Esophagus muscularis mucosa (tissue), 4 donors: Measurements from ENCODE around the gene EFR3B. TPM values are rescaled to one million over a fixed set of nuclear protein-coding genes. Genes with fewer than 3 reads are reported as not detected.
"Not testable (repeated sequence)": the region's sequence is repeated elsewhere in the genome, so short reads cannot be mapped to it uniquely, and the experiment has no call there.

Experiments used
- DNase-seq: peaks from one replicate; pipeline ENCODE4 v3.0.0-alpha.2; 2017; ENCODE audit errors: extremely low spot score
- H3K27ac ChIP-seq, 4 donors: fragments of 200-600 bp; sonication (generic); replicated peaks in 1 of 4; 1 replicate in 3 of 4; 2 replicates in 1 of 4; pipeline ENCODE4 v1.5.1; 2016 to 2019; ENCODE audit warnings: mild to moderate bottlenecking in 1 of 4
- H3K27me3 ChIP-seq, 4 donors: fragments of 200-600 bp; sonication (generic); one replicate each; pipeline versions ENCODE4 v1.5.1 to v1.6.0; 2016 to 2019
- H3K36me3 ChIP-seq, 4 donors: fragments of 200-600 bp; sonication (generic); one replicate each; pipeline ENCODE4 v1.5.1; 2016 to 2019
- H3K4me1 ChIP-seq, 4 donors: fragments of 200-600 bp; sonication (generic); one replicate each; pipeline ENCODE4 v1.5.1; 2016 to 2019
- H3K4me3 ChIP-seq, 4 donors: fragments of 200-600 bp; sonication (generic); 1 replicate in 2 of 4; 2 replicates in 2 of 4; pipeline ENCODE4 v1.5.1; 2016 to 2019; ENCODE audit warnings: mild to moderate bottlenecking in 4 of 4, moderate library complexity in 1 of 4
- H3K9me3 ChIP-seq, 4 donors: fragments of 200-600 bp; sonication (generic); 1 replicate in 3 of 4; 2 replicates in 1 of 4; pipeline ENCODE4 v1.5.1; 2016 to 2019
- EP300 ChIP-seq: sonication (generic); formaldehyde crosslinking; IDR thresholded peaks from one replicate; pipeline ENCODE4 v1.6.1; 2017; ENCODE audit warnings: antibody characterized with exemption
- POLR2A ChIP-seq: fragments of 450-650 bp; IDR thresholded peaks from one replicate; pipeline ENCODE4 v1.6.1; 2017; ENCODE audit warnings: antibody characterized with exemption, moderate library complexity, mild to moderate bottlenecking, low read depth
- POLR2AphosphoS5 ChIP-seq, 2 donors: sonication (generic); formaldehyde crosslinking; IDR thresholded peaks; one replicate each; pipeline ENCODE4 v1.6.1; 2017; ENCODE audit warnings: antibody characterized with exemption in 2 of 2
- WGBS: methylation state at CpG from one replicate; pipeline ENCODE4 v1.1.5; 2018; 5-methylcytosine and 5-hydroxymethylcytosine counted together
- intact Hi-C: fragments of 100-400 bp; cut with DNase I; formaldehyde crosslinking; loops from one replicate; pipeline ENCODE4 v1.15.1; 2023
- total RNA-seq, 4 donors: library from RNA; depleted of rRNA; stranded (reverse); fragments of >200 nt; gene quantifications; one replicate each; pipeline versions ENCODE4 v1.1.0 to v1.2.1, GENCODE V29; 2016
- TF ChIP-seq, protein P1 (sequence below), 3 experiments: fragments of 200-600 bp in 2 of 3; fragments of 450-650 bp in 1 of 3; sonication (generic) in 2 of 3; IDR thresholded peaks; one replicate each; pipeline ENCODE4 v1.5.1; 2017 to 2019; ENCODE audit warnings: antibody characterized with exemption in 3 of 3, mild to moderate bottlenecking in 2 of 3, moderate library complexity in 1 of 3

Gene EFR3B
- total RNA-seq, 4 donors from 2014 or later: 0.65 to 2.9 (median 1.00) TPM

DNA sequence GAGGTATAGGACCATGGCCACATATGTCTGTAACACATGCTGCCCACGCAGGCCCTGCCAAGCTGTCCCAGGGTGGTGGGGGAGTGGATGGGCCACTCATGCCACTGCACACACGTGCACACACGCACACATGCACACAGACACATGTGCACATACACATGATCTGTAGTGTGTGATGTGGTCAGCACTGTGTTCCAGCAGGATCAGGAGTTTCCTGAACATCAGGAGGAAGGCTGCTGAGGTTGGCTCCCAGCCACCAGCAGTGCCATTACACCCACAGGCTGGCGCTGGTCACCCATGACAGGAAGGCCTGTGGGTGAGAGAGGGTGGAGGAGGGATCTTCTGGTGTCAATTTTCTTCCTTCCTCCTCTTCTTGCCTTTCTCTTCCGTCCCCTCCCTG is 81.8 kb downstream of the EFR3B start:
- no peak overlapping the region for H3K4me3 ChIP-seq
- WGBS: 80% methylated on average over 5 of the region's 5 CpGs
- H3K27me3 ChIP-seq: no peaks in the 10 kb centered on the region
- TF ChIP-seq POLR2A (no peak), POLR2AphosphoS5 (IDR thresholded peaks at IDR 0.05) (no peak), EP300 (no peak)
- TF ChIP-seq, protein P1, sequence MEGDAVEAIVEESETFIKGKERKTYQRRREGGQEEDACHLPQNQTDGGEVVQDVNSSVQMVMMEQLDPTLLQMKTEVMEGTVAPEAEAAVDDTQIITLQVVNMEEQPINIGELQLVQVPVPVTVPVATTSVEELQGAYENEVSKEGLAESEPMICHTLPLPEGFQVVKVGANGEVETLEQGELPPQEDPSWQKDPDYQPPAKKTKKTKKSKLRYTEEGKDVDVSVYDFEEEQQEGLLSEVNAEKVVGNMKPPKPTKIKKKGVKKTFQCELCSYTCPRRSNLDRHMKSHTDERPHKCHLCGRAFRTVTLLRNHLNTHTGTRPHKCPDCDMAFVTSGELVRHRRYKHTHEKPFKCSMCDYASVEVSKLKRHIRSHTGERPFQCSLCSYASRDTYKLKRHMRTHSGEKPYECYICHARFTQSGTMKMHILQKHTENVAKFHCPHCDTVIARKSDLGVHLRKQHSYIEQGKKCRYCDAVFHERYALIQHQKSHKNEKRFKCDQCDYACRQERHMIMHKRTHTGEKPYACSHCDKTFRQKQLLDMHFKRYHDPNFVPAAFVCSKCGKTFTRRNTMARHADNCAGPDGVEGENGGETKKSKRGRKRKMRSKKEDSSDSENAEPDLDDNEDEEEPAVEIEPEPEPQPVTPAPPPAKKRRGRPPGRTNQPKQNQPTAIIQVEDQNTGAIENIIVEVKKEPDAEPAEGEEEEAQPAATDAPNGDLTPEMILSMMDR (IDR thresholded peaks at IDR 0.05): no peak
- intact Hi-C loops: no loop called here
- H3K9me3 ChIP-seq: no peaks in the 10 kb centered on the region
- H3K27ac ChIP-seq: no peak overlapping the region
- H3K4me1 ChIP-seq: peaks cover 0 to 10% (median 3%) of the 10 kb centered on the region in 4 donors
- H3K36me3 ChIP-seq: peaks cover 0 to 7% (median 0%) of the 10 kb centered on the region in 4 donors
- DNase-seq: no peak

- intact Hi-C loops: loop anchor here (5.0 kb wide), 1 partner anchor 83 kb away; the partner anchor contains the start of gene EFR3B
- Histone ChIP-seq H3K36me3 (peaks cover 0 to 10% (median 0%) of the 10 kb centered on the region in 4 donors), H3K9me3 (no peaks in the 10 kb centered on the region), H3K4me1 (peaks cover 0 to 14% (median 6%) of the 10 kb centered on the region in 4 donors), H3K27ac (no peak overlapping the region), H3K27me3 (no peaks in the 10 kb centered on the region), H3K4me3 (no peak overlapping the region)
- no peak for DNase-seq
- TF ChIP-seq POLR2A (no peak), EP300 (no peak), POLR2AphosphoS5 (IDR thresholded peaks at IDR 0.05) (no peak)
- TF ChIP-seq, protein P1 (IDR thresholded peaks at IDR 0.05): no peak
- 88% methylated on average over 6 of the region's 7 CpGs for WGBS
These were observed 83.3 kb downstream of the EFR3B start for GRCh38 chr2:25125189-25125588.

GRCh38 chr2:25125976-25126375 is 84.1 kb downstream of the EFR3B start:
- intact Hi-C loops: loop anchor here (5.0 kb wide), 1 partner anchor 84 kb away; the partner anchor contains the start of gene EFR3B
- no peak for DNase-seq
- H3K4me1 ChIP-seq: peaks cover 0 to 14% (median 6%) of the 10 kb centered on the region in 4 donors
- H3K27ac ChIP-seq: no peak overlapping the region
- H3K27me3 ChIP-seq: no peaks in the 10 kb centered on the region
- H3K36me3 ChIP-seq: peaks cover 0 to 10% (median 0%) of the 10 kb centered on the region in 4 donors
- TF ChIP-seq, protein P1 (IDR thresholded peaks at IDR 0.05): no peak
- TF ChIP-seq EP300 (no peak), POLR2AphosphoS5 (IDR thresholded peaks at IDR 0.05) (no peak), POLR2A (no peak)
- no peaks in the 10 kb centered on the region for H3K9me3 ChIP-seq
- H3K4me3 ChIP-seq: no peak overlapping the region
- WGBS: 87% methylated on average over 4 of the region's 4 CpGs

DNA sequence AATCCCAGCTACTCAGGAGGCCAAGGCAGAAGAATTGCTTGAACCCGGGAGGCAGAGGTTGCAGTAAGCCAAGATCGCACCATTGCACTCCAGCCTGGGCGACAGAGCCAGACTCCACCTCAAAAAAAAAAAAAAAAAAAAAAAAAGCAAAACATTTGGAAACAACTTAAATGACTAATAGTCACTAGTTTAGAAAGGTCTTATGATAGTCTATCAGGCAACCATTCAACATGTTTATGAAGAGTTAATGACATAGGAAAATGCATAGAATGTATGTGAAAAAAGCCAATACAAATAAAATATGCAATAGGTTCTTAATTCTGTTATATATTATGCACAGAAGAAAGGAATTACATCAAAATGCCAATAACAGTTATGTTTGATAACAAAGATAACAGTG is 85.2 kb downstream of the EFR3B start:
- intact Hi-C loops: loop anchor here (5.0 kb wide), 1 partner anchor 85 kb away; the partner anchor contains the start of gene EFR3B
- 75% methylated on average over 3 of the region's 3 CpGs for WGBS

GRCh38 chr2:25127646-25128045 is 85.8 kb downstream of the EFR3B start:
- DNase-seq: no peak
- 63% methylated on average over 5 of the region's 5 CpGs for WGBS
- intact Hi-C loops: loop anchor here (5.0 kb wide), 1 partner anchor 85 kb away; the partner anchor contains the start of gene EFR3B
- Histone ChIP-seq H3K27ac (no peak overlapping the region), H3K9me3 (no peaks in the 10 kb centered on the region), H3K27me3 (peaks cover 0 to 10% (median 0%) of the 10 kb centered on the region in 4 donors), H3K4me1 (peaks cover 6 to 26% (median 18%) of the 10 kb centered on the region in 4 donors), H3K4me3 (no peak overlapping the region), H3K36me3 (peaks cover 0 to 5% (median 0%) of the 10 kb centered on the region in 4 donors)
- TF ChIP-seq POLR2AphosphoS5 (IDR thresholded peaks at IDR 0.05) (no peak), POLR2A (no peak), EP300 (no peak)
- TF ChIP-seq, protein P1 (IDR thresholded peaks at IDR 0.05): no peak

More for the DNA sequence above, 85.2 kb downstream of the EFR3B start:
- H3K4me3 ChIP-seq, H3K27me3 ChIP-seq, H3K36me3 ChIP-seq, H3K9me3 ChIP-seq, H3K27ac ChIP-seq, DNase-seq: not testable (repeated sequence)
- H3K4me1 ChIP-seq: peaks cover 6 to 23% (median 16%) of the 10 kb centered on the region in 4 donors
